ENCODE results near the gene ARHGEF26.

ARHGEF26 gene

DNA sequence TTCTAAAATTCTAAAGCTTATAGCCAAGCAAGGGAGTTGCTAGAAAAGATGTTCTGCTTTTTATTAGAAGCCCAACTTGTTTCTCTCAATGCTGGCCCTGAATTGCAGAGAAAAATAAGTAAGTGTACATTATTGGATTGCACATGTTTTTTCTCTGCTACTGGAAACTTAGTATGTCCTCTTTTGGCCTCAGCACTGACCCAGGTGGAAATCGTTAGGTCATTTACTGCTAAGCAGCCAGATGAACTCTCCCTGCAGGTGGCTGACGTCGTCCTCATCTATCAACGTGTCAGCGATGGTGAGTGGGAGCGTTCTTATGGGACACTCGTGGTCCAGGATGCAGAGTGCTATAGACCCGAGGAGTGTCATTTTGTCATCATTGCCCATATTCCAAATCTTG, 133.3 kb downstream of the ARHGEF26 start:
- DNase-seq (ENCODE audit: low read depth), result no peak

DNA sequence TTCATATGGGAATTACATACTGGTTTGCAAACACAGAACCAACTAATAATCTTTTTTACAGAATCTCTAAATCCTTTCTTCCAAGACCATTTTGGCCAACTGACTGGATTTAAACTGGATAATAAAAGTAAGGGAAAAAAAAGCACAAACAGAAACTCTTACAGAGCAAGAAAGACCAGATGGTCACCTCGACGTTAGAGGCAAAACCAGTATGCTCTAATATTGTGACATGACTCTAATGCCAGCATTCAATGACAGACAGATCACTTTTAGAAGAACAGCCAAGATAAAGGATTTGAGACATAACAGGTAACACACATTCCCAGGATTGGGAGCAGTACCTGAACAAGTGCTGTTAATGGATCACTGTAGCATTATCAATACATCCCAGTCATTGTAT, 152.2 kb downstream of the ARHGEF26 start:
- no peak for DNase-seq (ENCODE audit: low read depth)

DNA sequence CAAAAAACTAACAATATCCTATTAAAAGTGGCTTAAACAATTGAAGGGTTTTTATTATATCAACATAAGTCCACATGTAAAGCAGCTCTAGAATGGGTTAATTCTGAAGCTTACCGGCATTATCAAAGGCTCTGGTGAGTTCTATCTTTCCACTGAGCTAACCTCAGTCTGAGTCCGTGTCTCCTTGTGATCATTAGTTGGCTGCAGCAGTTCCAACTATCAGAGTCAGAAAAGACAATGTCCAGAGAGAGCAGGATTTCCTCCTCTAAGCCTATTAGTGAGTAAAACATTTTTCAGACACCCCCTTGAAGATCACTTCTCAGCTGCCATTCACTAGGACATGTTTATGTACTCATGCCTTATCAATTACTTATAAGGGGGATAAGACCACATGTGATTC, 153.2 kb downstream of the ARHGEF26 start:
- no peak for DNase-seq (ENCODE audit: low read depth)

DNA sequence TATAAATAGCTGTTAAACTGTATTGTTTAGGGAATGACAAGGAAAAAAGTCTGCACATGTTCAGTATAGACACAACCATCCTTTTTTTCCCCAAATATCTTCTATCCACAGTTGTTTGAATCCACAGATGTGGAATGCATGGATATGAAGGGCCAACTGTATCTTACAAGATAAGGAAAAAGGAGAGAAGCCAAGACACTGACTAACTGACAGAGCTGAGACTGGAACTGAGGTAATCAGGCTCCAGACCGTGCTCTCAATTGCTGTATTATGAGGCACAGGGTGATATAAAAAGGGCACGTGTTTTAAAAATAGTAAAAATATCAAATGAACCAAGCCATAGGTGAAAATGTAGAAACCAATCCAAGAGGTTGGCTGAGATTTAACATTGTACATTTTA, 154.1 kb downstream of the ARHGEF26 start:
- DNase-seq (ENCODE audit: low read depth), result no peak

DNA sequence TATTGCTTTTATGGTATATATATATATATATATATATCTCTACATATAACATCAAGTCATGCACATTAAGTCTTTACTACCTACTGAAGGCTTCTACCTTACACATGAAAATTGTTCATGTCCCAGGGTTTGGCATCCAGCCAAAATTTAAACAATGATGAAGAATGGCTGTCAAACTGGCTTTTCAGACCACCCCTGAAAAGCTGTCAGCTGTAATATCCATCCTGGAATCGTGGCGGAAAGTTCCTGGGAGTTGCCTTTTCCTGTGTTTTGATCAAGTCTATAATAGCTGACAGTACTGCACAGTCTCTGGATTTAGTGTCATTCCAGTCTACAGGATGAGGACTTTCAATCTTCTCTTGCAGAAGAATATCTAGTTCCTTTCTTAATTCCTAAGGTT, 154.8 kb downstream of the ARHGEF26 start:
- no peak for DNase-seq (ENCODE audit: low read depth)

DNA sequence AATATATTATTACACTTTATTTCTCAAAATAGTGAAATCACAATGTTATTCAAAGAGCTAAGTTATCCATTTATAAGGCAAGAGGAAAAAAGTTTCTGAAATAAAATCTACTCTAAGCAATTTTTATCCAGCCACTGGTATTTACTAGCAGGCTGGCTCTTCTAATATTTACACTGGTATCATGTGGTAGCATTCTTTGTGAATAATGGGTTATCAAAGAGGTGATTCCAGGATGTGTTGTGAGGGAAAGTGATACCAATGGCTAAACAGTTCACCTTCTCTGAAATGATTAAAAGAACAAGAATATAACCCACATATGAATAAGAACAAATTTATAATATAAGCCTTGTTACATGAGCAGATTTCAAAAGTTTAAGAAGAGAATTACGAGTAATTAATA, 159.0 kb downstream of the ARHGEF26 start:
- DNase-seq (ENCODE audit: low read depth), result no peak

DNA sequence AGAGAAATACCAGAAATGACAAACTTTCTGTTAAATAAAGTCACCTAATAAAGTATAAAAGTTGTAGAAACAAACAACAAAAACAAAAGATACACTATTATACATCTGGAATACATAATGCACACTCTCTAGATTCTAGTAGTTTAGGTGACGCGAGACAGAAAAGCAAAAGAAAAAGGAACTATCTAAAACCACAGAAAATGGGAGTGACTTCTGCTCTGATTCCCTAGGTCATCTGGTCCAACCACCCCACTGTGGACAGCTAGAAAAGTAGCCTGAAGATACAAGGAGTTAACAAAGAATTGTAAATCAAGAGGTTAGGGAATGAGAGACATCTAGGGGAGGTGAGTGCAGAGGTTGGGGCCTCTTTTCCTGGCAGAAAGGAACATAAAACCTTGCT, 164.0 kb downstream of the ARHGEF26 start:
- DNase-seq (ENCODE audit: low read depth), result no peak

DNA sequence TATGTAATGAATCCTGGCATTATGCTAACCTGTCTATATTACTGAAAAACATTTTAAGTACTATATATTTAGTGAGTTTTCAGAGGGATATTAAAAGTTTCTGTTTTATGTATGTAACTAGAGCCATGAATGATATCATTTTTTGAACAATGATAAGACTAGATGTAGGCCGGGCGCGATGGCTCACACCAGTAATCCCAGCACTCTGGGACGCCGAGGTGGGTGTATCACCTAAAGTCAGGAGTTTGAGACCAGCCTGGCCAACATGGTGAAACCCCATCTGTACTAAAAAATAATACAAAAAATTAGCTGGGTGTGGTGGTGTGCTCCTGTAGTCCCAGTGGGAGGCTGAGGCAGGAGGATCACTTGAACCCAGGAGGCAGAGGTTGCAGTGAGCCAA, 169.0 kb downstream of the ARHGEF26 start:
- DNase-seq (ENCODE audit: low read depth), result no peak

DNA sequence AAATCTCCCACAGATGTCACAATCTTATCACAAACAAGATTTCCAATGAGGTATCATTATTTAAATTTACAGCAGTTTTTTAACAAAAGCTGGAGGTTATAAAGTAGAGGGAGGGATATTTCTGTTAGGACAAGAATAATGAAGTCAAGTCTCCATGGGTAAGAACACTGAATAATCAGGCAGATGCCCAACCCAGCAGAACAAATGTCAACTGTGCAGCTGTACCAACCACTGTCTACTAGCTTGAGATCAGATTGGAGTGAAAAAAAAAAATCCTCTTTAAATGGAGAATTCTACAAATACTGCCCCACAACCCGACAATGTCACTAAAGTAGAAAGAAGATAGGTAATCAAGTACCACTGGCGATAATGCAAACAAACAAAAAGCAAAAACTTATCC, 172.8 kb downstream of the ARHGEF26 start:
- DNase-seq (ENCODE audit: low read depth), result no peak

DNA sequence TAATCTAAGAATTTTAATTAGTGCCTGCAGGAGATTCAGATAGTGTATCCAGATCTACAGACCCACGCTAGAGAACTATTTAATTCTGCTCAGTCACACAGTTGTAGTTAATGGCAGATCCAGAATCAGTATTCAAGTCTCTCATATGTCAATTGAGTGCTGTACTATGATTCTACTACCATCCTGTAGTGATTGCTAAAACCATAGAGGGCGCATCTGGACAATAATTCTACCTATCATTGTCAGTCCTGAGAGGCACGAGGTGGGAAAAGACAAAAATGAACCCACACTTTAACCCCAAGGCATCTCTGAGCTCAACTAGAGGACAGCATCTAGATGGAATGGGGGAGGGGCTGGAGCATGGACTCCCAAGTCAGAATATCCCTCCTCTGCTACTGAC, 180.4 kb downstream of the ARHGEF26 start:
- no peak for DNase-seq (ENCODE audit: low read depth)

DNA sequence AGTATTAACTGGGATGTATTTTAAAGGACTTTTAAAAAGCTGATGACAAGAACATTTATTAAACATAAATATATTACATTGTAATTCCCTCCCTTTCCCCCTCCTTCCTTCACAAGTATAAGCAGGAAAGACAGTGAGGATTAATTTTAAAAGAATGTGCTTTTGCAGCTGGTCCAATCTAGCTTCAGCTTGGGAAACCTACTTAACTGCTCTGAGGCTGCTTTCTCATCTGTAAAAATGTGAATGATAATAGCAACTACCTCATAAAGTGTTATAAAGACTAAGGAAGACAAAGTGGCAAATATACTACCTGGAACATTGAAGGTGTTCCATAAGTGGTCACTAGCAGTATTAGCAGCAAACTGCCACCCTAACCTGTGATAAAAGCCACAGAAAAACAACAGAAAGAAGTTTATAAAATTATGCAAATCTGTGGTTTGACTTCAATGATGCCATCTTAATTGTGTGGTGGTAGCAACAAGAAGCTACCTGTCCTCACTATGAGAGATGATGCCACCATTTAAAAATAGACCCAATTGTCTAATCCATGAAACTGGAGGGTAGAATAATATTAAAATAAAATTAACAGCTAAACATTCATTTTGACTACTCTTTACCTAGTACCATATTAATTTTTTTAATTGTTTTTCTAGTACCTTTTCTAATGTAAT, 183.1 kb downstream of the ARHGEF26 start:
- DNase-seq (ENCODE audit: low read depth), result peak; percentile 15

DNA sequence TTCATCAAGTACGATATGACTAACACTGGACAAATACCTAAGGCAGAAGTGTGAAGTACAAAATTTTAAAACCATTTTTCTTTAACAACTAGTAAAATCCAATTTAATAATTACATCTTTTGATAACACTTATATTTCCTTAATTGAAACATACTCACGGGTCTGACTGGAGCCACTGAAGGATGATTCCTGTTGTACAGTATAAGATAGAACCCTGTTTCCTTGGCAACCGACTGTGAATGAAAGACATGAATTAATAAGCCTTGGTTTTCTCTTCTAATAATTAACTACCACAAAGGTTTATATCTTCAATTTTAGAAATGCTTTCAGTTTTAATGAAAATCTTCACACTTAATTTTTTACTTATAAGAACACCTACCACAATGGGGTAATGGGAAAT, 183.7 kb downstream of the ARHGEF26 start:
- DNase-seq (ENCODE audit: low read depth), result no peak

DNA sequence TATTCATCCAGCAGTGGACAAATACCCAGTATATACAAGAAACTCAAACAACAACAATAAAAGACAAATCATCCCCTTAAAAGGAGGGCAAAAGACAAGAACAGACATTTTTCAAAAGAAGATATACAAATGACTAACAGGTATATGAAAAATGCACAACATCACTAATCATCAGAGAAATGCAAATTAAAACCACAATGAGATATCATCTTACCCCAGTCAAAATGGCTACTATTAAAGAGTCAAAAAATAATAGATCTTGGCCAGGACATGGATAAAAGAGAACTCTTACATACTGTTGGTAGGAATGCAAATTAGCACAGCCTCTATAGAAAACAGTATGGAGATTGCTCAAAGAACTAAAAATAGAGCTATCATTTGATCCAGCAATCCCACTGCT, 186.2 kb downstream of the ARHGEF26 start:
- DNase-seq (ENCODE audit: low read depth), result no peak
